Neural cell (in vitro differentiated cells): Measurements from ENCODE around the gene ERBB2. TPM values are rescaled to one million over a fixed set of nuclear protein-coding genes. Genes with fewer than 3 reads are reported as not detected.

ENCODE experiments used
- polyA plus RNA-seq: library from polyadenylated mRNA; depleted of rRNA; stranded (reverse); fragments of >200 nt; gene quantifications from 2 replicates; pipeline ENCODE4 v1.2.3, GENCODE V29; 2014
- small RNA-seq, 3 experiments: library from RNA; depleted of rRNA; stranded (forward); fragments of <200 nt; gene quantifications; one replicate each; pipeline ENCODE3, GENCODE V24; 2012

ERBB2 gene
- polyA plus RNA-seq, 1 donor from 2014 or later: 16.0 TPM

Small RNAs within 50 kb of the gene (small RNA-seq; reads per million reads assigned to genes)
- 0 to 0.97 (median 0) reads per million in 3 experiments for gene MIR4728

Other genes starting within 250 kb of the ERBB2 start
- 16.4 and 18.7 TPM in 2 replicates for gene MED1, start 248.8 kb upstream of the ERBB2 start, polyA plus RNA-seq
- 10.4 and 21.7 TPM in 2 replicates for gene CDK12, start 238.6 kb upstream of the ERBB2 start, polyA plus RNA-seq
- not detected in 2 replicates for gene NEUROD2, start 92.1 kb upstream of the ERBB2 start, polyA plus RNA-seq
- gene PPP1R1B, start 73.1 kb upstream of the ERBB2 start, polyA plus RNA-seq: 1.8 and 3.5 TPM in 2 replicates
- gene STARD3, start 62.9 kb upstream of the ERBB2 start, polyA plus RNA-seq: 105 and 121 TPM in 2 replicates
- gene TCAP, start 34.7 kb upstream of the ERBB2 start, polyA plus RNA-seq: 3.3 and 3.7 TPM in 2 replicates
- gene PNMT, start 31.6 kb upstream of the ERBB2 start, polyA plus RNA-seq: 1.5 TPM in 1 of 2 replicates, not detected in the other
- gene PGAP3, start 12.0 kb upstream of the ERBB2 start, polyA plus RNA-seq: 27.2 and 30.7 TPM in 2 replicates
- 104 and 106 TPM in 2 replicates for gene MIEN1, start 30.5 kb downstream of the ERBB2 start, polyA plus RNA-seq
- gene GRB7, start 37.9 kb downstream of the ERBB2 start, polyA plus RNA-seq: not detected in 2 replicates
- gene IKZF3, start 164.2 kb downstream of the ERBB2 start, polyA plus RNA-seq: not detected in 2 replicates
- gene ZPBP2, start 168.1 kb downstream of the ERBB2 start, polyA plus RNA-seq: not detected in 2 replicates
- 22.7 and 40.2 TPM in 2 replicates for gene GSDMB, start 218.6 kb downstream of the ERBB2 start, polyA plus RNA-seq
- 90.1 and 97.1 TPM in 2 replicates for gene ORMDL3, start 227.5 kb downstream of the ERBB2 start, polyA plus RNA-seq
- gene LRRC3C, start 227.7 kb downstream of the ERBB2 start, polyA plus RNA-seq: not detected in 2 replicates